Cerebellar nuclear complex (tissue), 1 donor: ENCODE results near the gene AFF3.

ENCODE experiments used
- DNase-seq, 2 experiments: peaks; one replicate each; lab custom pipeline; 2025; lab: John Stamatoyannopoulos, UW

Gene AFF3

DNA sequence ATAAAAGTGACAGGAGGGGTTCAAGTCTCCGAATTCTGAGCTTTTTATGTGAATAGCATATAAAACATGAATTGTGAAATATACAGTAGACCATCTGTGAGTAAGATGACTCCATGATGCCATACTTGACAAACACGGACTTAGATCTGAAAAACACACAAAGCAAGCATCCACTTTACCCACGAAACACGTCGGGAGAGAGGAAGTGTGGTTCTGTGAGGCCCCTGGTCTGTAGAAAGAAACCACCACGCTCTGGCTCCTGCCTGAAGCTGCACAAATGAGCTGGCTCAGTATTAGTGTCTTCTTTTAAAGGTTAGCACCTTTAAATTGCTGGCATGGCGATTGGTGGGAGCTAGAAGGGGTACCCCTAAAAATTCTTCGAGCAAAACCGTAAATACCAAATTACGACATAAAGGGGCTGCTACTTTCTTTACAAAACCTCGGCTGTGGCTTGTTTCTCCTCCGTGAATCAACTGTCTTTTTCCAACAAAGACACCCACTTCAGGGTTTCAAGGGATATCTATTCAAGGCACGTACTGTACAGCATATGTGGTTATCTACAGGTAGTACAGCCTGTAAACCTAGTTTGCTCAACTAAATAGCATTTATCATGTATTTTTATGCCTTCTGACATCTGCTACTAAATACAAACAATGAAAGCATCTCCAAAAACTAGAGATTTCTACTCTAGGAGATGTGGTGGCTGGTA, 70.9 kb downstream of the AFF3 start:
- DNase-seq: no peak

DNA sequence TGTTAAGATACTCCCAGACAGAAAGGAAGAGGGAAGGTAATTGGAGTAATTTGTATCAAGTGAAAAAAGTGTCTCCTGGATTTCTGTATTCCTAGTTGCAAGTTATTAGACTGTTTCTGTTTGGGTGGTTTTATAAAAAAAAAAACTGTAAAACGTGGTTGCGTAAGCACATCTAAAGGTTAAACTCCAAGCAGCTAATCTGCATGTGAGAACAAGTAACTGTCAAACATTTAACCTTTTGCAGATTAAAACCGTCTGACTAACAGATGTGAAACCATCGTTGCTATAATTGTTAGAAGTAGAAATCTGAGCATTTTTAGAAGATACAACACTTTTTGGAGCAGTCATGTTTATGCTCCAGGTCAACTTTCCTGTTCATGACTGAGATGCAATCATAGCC, 72.3 kb downstream of the AFF3 start:
- no peak for DNase-seq

DNA sequence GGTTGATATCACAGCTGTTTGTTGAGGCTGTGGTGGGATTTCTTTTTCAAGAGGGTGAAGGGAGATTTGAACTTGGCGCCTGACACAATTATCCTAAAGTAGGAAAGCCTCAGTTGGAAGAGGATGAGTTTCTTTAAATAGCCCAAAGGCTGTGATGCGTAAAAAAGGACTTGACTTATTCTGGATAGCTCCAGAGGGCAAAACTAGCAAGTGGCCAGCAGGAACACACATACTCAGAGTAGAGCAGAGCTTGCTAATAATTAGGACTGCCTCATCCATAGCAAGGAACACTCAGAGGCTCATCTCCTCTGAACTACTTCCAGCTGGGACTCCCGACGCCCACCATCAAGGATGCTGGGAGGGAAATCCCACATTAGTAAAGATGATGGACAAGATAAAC, 74.0 kb downstream of the AFF3 start:
- DNase-seq: peak in 1 of 2 experiments; percentile 3

DNA sequence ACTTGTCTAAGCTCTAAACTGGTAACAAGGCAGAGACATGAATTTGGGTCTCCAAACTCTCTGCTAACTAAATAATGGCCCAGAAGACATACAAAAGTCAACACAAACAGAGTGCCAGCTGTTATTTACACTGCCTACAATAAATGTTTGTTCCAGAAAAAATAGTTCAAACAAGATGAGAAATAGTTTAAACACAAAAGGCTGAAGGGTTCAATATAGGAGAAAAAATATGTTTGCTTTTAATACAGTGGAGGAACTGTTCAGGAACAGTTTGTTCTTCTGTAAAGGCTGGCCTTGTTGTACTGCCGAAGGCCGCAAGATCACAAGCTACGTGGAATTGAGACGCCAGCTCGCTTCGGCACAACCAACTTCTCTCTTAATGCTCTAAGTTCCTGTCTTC, 74.6 kb downstream of the AFF3 start:
- DNase-seq: no peak

DNA sequence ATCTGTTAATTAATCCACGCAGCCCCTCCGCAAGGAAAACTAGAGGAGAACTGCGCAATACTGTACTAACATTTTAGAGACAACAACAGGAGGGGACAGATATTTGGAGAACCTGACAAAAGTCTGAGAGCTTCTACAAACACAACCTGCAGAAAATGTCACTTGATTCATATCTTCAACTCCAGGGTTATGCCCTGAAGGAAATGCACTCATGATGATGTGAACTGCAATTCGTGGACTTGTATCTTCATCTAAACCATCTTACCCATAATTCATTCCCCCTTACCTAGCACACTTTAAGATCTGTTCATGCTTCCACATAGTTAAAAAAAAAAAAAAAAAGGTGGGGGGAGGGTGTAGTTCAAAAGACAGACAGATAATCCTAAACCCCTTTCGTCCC, 75.5 kb downstream of the AFF3 start:
- DNase-seq: no peak

DNA sequence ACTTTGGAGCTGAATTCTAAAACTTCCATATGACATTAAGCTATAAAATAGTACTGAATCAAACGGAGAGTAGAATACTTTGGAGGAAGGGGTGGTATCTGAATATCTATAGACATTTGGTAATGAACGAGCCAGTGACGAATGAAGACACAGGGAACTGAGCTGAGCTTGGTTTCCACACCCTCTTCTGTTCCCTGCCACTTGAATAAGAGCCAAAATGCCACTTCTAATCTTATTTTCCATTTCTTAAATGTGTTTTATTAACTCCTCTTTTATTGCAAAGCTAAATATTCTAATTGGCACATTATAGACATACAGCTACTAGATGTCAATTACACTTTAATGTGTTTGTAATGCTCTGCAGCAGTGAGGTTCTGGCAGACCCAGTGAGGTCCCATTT, 76.1 kb downstream of the AFF3 start:
- no peak for DNase-seq

DNA sequence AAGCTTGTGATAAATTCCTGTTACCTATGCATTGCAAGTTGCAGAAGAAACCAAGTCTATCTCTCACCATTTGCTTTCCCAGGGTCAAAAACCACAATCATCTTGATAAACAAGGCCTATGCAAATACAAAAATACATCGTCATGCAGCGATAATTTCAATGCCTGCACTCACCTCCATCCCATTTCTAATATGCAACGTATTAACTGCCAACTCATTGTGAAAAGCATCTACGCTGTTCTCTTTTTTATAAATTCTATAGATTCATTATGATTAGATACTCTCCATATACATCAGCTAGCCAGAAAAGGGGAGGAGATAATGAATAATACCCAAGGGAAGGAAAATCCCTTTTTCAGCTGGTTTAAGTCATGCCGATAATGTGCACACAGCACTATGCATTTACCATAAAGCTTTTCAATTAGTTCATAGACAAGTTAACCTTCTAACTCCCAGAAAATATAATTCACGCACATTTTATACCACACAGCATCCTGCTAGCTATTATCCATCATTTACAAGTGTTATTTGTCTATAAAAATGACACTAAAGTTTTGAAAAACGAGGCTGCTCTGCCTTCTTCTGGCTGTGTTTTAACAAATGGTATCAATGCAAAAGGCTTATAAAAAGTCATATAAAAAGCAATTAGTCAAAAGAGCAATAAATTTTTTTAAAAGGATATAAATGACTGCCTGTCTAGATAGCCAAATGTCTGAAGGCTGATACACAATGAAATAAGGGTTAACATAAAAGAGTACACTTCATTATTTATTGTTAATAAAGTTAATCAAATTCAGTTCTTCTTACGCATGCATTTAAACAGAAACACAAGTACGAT, 77.6 kb downstream of the AFF3 start:
- no peak for DNase-seq

DNA sequence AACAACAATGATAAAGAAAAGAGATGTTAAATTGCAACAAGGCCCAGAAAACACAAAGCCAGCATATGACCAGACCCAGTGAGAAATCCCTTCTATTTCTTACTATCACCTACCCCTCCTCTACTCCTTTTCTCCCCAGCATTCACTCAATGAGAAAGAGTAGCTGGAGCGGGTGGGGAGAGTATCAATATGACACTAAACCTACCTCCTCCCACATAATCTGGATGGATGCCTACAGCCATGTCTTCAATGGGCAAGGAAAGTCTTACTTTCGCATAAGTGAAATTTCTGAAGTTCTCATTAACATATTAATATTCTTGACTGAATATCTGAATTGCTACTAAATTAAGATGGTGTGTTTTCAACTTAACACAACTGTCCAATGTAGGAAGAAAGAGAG, 78.2 kb downstream of the AFF3 start:
- no peak for DNase-seq

DNA sequence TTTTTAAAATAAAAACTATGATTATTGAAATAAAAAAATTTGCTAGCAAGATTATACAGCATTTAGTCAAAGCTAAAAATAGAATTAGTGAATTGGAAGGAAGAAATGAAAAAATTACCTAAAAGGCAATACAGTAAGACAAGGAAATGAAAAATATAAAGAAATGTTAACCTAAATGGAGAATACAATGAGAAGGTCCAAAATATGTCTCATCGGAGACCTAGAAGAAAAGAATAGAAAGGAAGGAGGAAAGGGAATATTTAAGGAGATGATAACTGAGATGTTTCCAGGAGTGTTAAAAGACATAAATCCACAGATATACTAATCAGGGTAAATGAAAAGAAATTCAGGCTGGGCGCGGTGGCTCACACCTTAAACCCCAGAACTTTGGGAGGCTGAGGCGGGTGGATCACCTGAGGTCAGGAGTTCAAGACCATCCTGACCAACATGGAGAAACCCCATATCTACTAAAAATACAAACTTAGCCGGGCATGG, 78.9 kb downstream of the AFF3 start:
- DNase-seq: no peak

DNA sequence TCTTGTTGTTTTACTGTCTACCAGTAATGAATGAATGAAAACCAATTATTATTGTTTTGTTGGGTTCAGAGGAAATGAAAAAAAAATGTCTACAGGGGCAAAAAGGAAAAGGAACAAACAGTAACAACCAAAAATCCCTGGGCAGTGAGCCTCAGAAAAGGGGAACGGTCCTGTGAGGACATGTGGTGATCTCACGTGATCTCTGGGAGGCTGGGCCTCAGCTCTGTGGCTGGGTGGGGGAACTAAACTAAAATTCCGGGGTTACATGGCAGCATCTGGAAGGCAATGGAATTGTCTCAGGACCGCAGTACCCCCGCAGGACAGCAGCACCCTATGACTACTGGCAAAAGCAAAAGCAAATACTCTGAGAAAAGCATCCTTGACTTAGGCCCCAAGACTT, 80.1 kb downstream of the AFF3 start:
- no peak for DNase-seq

DNA sequence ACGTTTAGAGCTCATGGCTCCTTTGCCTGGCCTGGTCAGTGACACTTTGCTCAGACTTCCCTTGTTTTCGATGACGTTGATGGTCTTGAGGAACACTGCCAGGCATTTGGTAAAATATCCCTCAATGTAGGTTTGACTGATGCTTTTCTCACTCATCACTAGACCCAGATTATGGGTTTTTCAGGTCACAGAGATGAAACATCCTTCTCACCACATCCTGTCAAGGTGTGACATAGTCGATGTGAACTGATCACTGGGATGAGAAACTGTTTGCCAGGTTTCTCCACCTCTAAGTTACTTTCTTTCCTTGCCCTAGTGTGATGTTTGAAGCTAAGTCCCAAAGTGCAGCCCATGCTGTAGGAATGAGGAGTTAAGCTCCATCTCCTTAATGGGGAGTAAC, 81.5 kb downstream of the AFF3 start:
- DNase-seq: no peak

DNA sequence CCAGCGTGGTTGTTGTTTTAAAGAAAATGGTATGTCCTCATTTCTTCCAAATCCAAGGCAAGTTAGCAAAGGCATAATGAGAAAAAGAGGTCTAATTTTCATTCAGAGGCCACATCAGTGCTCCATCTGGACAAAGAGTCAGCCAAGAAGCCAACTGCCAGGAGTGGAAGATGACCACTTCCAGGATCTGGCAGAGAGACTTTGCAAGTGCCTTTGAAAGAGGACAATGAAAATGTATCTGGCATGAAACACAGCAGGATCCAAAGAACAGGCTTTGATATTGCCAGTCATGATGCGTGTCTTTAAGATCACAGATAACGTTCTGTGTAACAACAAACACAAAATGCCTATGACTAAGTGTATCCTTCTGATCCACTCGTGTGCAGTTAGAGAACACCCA, 82.8 kb downstream of the AFF3 start:
- DNase-seq: no peak

DNA sequence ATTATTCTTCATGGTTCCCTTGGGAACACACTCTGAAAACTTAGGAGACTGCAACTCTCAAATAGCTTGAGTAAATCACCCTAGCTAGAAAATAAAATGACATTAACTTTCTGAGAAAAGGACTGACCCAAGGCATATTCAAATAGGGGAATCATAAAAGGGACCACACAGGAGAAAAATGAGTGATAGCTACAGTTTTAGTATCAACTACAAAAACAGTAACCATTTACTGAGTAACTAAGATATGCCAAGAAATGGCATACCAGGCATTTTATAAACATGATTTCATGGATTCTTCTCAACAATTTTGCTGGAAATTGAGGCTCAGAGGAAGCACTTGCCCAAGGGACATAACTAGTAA, 84.5 kb downstream of the AFF3 start:
- DNase-seq: no peak

DNA sequence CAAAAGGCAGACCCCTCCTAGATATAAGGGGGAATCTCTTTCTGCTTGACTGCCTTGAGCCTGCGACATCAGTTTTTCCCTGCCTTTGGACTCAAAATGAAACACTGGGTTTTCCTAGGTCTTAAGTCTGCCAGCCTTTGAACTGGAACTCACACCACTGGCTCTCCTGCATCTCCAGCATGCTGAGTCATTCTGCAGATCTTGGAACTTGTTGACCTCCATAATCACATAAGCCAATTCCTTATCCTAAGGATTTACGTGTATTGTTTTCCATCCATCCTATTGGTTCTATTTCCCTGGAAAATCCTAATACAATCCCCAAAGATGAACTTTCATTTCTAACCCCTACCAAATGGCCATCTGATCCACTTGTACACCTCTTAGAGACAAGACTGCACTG, 88.0 kb downstream of the AFF3 start:
- DNase-seq: no peak

DNA sequence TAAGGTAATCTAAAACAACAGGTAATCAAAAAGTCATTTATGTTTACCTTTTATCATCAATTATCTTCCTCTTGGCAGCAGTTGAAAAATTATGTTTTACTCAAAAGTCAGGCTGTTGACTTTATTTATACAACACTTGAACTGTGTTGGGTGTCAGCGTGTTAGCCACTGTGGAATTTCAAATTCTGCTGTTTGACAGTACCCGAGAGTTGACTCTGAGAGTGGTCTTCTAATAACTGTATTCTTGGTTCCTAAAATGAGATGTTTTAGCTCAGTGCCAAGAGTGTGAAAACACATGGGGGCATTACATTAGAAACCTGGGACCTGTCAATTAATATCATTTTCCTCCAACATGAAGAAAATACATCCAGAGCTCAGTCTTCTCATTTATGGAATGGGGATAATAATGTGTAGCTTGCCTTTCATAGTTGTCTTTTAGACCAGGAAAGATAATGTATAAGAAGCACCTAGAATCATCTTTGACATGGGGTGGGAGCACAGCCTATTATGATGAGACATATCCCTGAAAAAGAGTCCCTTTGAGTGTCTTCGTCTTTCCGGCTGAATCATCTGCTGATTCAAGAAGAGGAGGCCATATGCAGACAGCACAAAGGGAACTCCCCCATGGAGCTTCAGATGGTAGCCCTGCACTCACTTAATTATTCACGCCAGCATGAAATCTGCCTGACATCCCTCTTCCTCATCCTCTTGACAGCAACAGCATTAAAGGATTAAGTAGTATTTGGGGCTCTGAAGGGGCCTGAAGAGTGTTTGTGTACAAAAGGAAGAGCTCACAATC, 89.1 kb downstream of the AFF3 start:
- DNase-seq: no peak

DNA sequence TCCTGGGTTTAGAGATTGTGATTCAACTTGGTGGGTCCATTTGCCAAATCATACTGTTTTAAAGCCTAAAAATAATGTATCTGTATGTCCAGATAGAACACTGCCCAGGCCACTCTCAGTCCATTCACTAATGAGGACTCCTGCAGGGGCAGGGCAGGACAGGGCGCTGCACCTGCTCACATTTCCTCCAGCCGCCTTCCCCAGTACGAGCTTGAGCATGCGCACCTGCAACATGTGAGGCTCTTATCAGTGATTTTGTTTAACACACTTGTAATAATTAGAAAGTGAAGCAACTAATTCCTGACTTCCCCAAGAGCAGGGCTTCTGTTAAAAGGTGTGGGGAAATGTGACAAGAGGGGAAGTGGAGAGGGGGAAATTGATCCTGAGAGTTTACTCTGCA, 89.7 kb downstream of the AFF3 start:
- DNase-seq: no peak

DNA sequence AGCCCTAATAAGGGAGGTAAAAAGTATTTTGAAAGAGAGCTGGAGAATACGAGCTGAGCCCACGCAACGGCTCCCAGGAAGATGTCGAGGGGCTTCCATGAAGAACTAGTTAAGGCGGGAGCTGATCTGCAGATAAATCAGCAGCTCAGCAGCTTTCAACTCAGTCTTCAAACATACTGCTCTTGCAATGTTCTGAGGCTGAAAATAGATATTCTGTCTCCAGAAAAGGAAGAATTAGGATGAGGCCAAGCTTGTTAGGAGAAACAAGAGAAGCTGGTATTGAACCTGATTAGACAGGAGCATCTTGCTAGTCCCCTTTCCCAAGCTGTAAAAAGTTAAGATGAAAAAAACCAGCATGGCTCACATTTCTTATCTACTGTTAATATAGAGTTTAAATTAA, 91.1 kb downstream of the AFF3 start:
- no peak for DNase-seq

DNA sequence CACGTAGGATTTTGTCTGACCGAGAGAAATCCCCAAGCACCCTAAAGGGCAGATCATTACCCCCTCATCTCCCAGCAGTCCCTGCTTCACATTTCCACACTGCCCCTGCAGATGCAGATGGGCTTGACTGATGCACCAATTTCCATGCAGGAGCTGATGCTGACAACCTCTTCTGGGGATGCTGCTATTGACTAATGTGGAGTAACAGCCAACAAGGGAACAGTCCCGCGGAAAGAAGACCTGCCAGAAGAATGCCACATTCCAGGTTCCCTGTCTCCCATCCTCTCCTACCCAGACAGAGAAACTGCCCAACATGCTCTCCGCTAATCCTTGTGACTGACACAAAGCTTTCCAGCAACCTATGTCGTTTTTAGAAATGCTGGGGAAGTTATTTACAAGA, 91.7 kb downstream of the AFF3 start:
- DNase-seq: no peak

DNA sequence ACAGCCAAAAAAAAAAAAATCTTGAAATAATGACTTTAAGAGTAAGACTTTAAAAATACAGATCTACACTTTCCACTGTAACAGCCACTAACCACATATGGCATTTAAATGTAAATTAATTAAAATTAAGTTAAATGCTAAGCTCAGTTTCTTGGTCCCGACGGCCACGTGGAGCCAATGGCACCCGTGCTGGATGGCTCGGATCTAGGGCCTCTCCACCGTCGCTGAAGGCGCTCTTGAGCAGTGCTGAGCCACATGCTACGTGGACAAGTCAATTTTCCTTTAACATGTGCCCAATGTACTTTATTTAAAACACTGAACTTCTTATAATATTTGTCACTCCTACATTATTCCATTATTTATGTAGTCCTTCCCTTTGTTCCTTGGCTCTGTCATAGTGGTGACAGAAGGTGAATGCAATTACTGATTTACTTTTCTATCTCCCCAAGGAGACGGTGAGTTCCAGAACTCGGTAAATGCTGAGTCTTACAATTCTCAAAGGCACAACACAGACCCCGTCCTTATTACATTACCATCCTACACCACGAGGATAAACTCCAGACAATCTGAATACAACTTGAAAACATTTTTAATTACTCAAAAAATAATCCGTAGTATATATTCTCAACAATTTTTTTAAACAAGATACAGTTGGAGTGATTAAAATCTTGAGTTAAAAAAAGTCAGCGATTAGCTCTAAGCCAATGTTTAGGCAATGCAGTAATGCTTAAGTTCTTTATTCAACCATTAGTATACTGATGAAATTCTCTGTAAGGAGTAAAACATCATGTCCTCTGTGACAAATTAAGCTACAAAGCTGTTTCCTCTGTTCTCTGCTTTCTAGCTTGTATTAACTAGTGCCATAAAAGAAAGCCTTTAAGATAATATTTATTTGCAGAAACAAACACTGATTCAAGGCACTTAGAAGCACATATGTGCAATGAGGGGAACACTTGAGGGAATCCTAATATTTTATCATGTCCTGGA, 95.1 kb downstream of the AFF3 start:
- no peak for DNase-seq

DNA sequence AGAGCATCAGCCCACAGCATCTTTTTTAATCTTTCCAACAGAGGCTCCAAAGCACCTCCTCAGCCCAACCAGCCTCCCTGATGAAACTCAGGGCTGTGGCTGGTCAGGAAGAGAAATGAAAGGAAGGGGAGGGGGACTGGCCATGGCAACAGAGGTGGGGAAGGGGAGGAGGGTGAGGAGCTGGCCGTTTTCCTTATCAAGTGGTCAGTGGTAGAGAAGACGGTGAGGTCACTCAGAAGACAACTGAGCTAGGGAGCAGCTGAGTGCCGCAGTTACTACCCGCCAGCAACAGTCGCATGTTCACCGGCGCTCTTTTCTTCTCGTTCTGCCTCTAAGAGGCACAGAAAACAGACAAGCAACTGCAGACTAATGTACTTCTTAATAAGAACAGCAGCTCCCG, 97.4 kb downstream of the AFF3 start:
- DNase-seq: no peak

DNA sequence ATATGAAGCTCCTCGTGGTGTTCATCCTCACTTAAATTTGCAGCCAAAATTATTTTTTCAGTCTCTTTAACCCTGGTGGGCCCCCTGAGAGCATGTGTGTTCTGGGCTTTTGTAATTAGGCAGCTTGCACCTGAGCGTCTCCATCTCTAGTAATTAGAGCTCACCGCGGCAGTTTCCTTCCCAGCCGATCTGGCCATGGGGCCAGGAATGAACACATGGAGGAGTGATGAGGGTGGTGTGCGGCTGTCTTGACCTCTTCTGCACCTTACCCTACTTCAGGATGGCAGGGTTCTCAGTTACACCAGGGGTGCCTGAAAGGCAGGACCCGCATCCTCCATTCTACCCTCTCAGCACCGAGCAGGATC, 98.5 kb downstream of the AFF3 start:
- DNase-seq: peak in 1 of 2 experiments; percentile 18
